Stimulated activated naive CD8-positive, alpha-beta T cell treated with anti-CD3 and anti-CD28 coated beads, Interleukin-15, Interleukin-2, amounts not matched to agents 100 ng/mL and 50 ng/mL, for 24 hours (primary cell): Measurements from ENCODE around the gene LDB2.

Source experiments
- H3K27ac Mint-ChIP-seq: one replicate; pipeline ENCODE4 v1.8.0; 2021; ENCODE audit warnings: mild to moderate bottlenecking, mixed read lengths
- H3K27me3 Mint-ChIP-seq: one replicate; pipeline ENCODE4 v1.8.0; 2021; ENCODE audit warnings: mixed read lengths
- H3K36me3 Mint-ChIP-seq: one replicate; pipeline ENCODE4 v1.8.0; 2021; ENCODE audit warnings: low read depth, mixed read lengths
- H3K4me1 Mint-ChIP-seq: one replicate; pipeline ENCODE4 v1.8.0; 2021; ENCODE audit warnings: low read depth, mixed read lengths
- H3K4me3 Mint-ChIP-seq: one replicate; pipeline ENCODE4 v1.8.0; 2021; ENCODE audit warnings: mild to moderate bottlenecking, mixed read lengths
- H3K9me3 Mint-ChIP-seq: one replicate; pipeline ENCODE4 v1.8.0; 2021; ENCODE audit warnings: mixed read lengths

Gene LDB2

GRCh38 chr4:16513876-16514275, 384.6 kb downstream of the LDB2 start:
- Mint-ChIP-seq H3K4me3 (no peak overlapping the region), H3K27me3 (no peaks in the 10 kb centered on the region), H3K27ac (no peak overlapping the region), H3K4me1 (no peaks in the 10 kb centered on the region), H3K9me3 (peaks cover 12% of the 10 kb centered on the region), H3K36me3 (no peaks in the 10 kb centered on the region)

GRCh38 chr4:16508968-16509367, 389.5 kb downstream of the LDB2 start:
- no peaks in the 10 kb centered on the region for H3K4me1 Mint-ChIP-seq
- H3K36me3 Mint-ChIP-seq, result no peaks in the 10 kb centered on the region
- no peak overlapping the region for H3K4me3 Mint-ChIP-seq
- no peak overlapping the region for H3K27ac Mint-ChIP-seq
- peaks cover 19% of the 10 kb centered on the region for H3K9me3 Mint-ChIP-seq
- H3K27me3 Mint-ChIP-seq, result no peaks in the 10 kb centered on the region

- Mint-ChIP-seq H3K4me3 (no peak overlapping the region), H3K9me3 (peaks cover 15% of the 10 kb centered on the region), H3K36me3 (no peaks in the 10 kb centered on the region), H3K27me3 (no peaks in the 10 kb centered on the region), H3K27ac (no peak overlapping the region), H3K4me1 (no peaks in the 10 kb centered on the region)
These were observed 392.7 kb downstream of the LDB2 start for GRCh38 chr4:16505726-16506125.

DNA sequence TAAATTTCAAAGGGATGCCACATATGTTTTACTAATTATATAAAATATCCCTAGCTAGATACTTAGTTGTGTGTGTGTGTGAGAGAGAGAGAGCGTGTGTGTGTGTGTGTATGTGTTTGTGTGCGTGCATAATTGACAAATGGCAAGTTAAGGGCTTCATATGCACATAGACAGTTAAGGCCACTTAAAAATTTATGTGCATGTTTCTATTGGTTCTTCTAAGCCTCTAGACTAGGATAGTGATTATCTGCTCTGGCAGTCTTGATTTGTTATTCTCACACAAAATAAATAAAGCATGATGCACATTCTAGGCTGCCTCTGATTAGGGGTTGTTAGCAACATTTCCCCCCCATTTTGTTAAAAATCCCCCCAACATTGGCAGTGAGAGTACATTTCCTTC, 393.2 kb downstream of the LDB2 start:
- H3K27ac Mint-ChIP-seq, result no peak overlapping the region

GRCh38 chr4:16503421-16504100, 394.9 kb downstream of the LDB2 start:
- Mint-ChIP-seq H3K9me3 (peaks cover 6% of the 10 kb centered on the region), H3K27me3 (no peaks in the 10 kb centered on the region)

More for the DNA sequence above, 393.2 kb downstream of the LDB2 start:
- Mint-ChIP-seq H3K4me3 (no peak overlapping the region), H3K4me1 (no peaks in the 10 kb centered on the region), H3K36me3 (no peaks in the 10 kb centered on the region), H3K27me3 (no peaks in the 10 kb centered on the region), H3K9me3 (peaks cover 14% of the 10 kb centered on the region)

GRCh38 chr4:16498978-16499377, 399.5 kb downstream of the LDB2 start:
- H3K4me1 Mint-ChIP-seq, result no peaks in the 10 kb centered on the region
- no peak overlapping the region for H3K4me3 Mint-ChIP-seq
- H3K36me3 Mint-ChIP-seq, result no peaks in the 10 kb centered on the region
- no peaks in the 10 kb centered on the region for H3K9me3 Mint-ChIP-seq
- H3K27ac Mint-ChIP-seq, result no peak overlapping the region
- no peaks in the 10 kb centered on the region for H3K27me3 Mint-ChIP-seq

More at GRCh38 chr4:16503421-16504100, 394.9 kb downstream of the LDB2 start:
- Mint-ChIP-seq H3K36me3 (no peaks in the 10 kb centered on the region), H3K27ac (no peak overlapping the region), H3K4me1 (no peaks in the 10 kb centered on the region), H3K4me3 (no peak overlapping the region)

DNA sequence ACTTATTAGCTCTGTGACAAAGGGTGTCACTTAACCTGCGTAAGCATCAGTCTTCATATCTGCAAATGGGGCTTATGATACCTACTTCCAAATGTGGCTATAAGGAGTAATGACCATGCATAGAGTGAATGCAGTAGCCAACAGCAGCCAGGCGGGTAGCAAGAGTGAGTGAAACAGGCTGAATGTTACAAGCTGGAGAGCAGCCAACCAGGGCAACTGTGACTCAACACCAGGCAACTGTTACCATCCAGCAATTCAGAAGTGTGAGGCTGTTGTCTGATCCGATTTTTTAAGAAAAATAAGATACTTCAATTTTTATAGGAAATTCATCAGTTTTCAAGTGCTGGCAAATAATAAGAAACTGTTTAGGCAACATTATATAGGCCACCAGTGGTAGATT, 401.9 kb downstream of the LDB2 start:
- H3K4me3 Mint-ChIP-seq, result no peak overlapping the region
- no peaks in the 10 kb centered on the region for H3K4me1 Mint-ChIP-seq
- no peaks in the 10 kb centered on the region for H3K36me3 Mint-ChIP-seq
- H3K27me3 Mint-ChIP-seq, result peaks cover 3% of the 10 kb centered on the region
- no peak overlapping the region for H3K27ac Mint-ChIP-seq
- H3K9me3 Mint-ChIP-seq, result no peaks in the 10 kb centered on the region

GRCh38 chr4:16492872-16493271, 405.6 kb downstream of the LDB2 start:
- Mint-ChIP-seq H3K27ac (no peak overlapping the region), H3K36me3 (no peaks in the 10 kb centered on the region), H3K4me3 (no peak overlapping the region), H3K9me3 (peaks cover 2% of the 10 kb centered on the region), H3K4me1 (no peaks in the 10 kb centered on the region), H3K27me3 (peaks cover 3% of the 10 kb centered on the region)

- H3K4me1 Mint-ChIP-seq, result no peaks in the 10 kb centered on the region
- peaks cover 3% of the 10 kb centered on the region for H3K27me3 Mint-ChIP-seq
- H3K4me3 Mint-ChIP-seq, result no peak overlapping the region
- H3K36me3 Mint-ChIP-seq, result no peaks in the 10 kb centered on the region
- no peak overlapping the region for H3K27ac Mint-ChIP-seq
- peaks cover 5% of the 10 kb centered on the region for H3K9me3 Mint-ChIP-seq
These were observed 409.2 kb downstream of the LDB2 start for GRCh38 chr4:16489226-16489625.

- no peak overlapping the region for H3K4me3 Mint-ChIP-seq
- H3K27me3 Mint-ChIP-seq, result peaks cover 3% of the 10 kb centered on the region
- no peaks in the 10 kb centered on the region for H3K36me3 Mint-ChIP-seq
- H3K4me1 Mint-ChIP-seq, result no peaks in the 10 kb centered on the region
- H3K9me3 Mint-ChIP-seq, result peaks cover 5% of the 10 kb centered on the region
- H3K27ac Mint-ChIP-seq, result no peak overlapping the region
These were observed 410.4 kb downstream of the LDB2 start for GRCh38 chr4:16488084-16488483.

DNA sequence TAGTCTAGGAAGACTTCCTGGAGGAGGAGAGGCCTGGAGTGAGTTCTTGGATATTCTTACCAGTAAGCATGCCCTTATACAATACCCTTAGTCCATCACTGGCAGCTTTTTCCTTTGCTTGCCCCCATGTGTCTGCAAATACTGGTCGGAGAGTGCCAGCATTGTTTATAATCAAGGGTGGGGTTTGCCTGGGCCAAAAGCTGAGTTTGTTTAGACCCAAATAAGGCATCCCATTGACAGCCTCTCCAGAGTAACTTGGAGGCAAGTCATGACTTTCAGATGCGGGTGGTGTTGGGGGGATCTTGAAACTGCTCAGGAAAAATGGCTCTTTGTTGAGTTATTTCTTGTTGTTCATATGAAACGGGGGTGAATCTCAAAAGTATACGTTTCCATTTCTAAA, 413.7 kb downstream of the LDB2 start:
- Mint-ChIP-seq H3K27ac (no peak overlapping the region), H3K4me1 (no peaks in the 10 kb centered on the region), H3K4me3 (no peak overlapping the region), H3K9me3 (peaks cover 5% of the 10 kb centered on the region), H3K27me3 (no peaks in the 10 kb centered on the region), H3K36me3 (no peaks in the 10 kb centered on the region)

GRCh38 chr4:16483540-16483939, 414.9 kb downstream of the LDB2 start:
- H3K27ac Mint-ChIP-seq, result no peak overlapping the region
- H3K4me1 Mint-ChIP-seq, result no peaks in the 10 kb centered on the region
- H3K27me3 Mint-ChIP-seq, result no peaks in the 10 kb centered on the region
- no peaks in the 10 kb centered on the region for H3K36me3 Mint-ChIP-seq
- H3K4me3 Mint-ChIP-seq, result no peak overlapping the region
- H3K9me3 Mint-ChIP-seq, result peaks cover 5% of the 10 kb centered on the region

GRCh38 chr4:16480011-16480410, 418.4 kb downstream of the LDB2 start:
- Mint-ChIP-seq H3K4me3 (no peak overlapping the region), H3K4me1 (no peaks in the 10 kb centered on the region), H3K27me3 (no peaks in the 10 kb centered on the region), H3K36me3 (no peaks in the 10 kb centered on the region), H3K9me3 (no peaks in the 10 kb centered on the region), H3K27ac (no peak overlapping the region)

GRCh38 chr4:16472537-16472936, 425.9 kb downstream of the LDB2 start:
- Mint-ChIP-seq H3K9me3 (peaks cover 11% of the 10 kb centered on the region), H3K36me3 (no peaks in the 10 kb centered on the region), H3K27me3 (no peaks in the 10 kb centered on the region), H3K4me1 (no peaks in the 10 kb centered on the region), H3K4me3 (no peak overlapping the region), H3K27ac (no peak overlapping the region)

- H3K27me3 Mint-ChIP-seq, result no peaks in the 10 kb centered on the region
- no peak overlapping the region for H3K4me3 Mint-ChIP-seq
- no peaks in the 10 kb centered on the region for H3K4me1 Mint-ChIP-seq
- H3K36me3 Mint-ChIP-seq, result no peaks in the 10 kb centered on the region
- no peak overlapping the region for H3K27ac Mint-ChIP-seq
- no peaks in the 10 kb centered on the region for H3K9me3 Mint-ChIP-seq
These were observed 431.4 kb downstream of the LDB2 start for GRCh38 chr4:16467061-16467460.

DNA sequence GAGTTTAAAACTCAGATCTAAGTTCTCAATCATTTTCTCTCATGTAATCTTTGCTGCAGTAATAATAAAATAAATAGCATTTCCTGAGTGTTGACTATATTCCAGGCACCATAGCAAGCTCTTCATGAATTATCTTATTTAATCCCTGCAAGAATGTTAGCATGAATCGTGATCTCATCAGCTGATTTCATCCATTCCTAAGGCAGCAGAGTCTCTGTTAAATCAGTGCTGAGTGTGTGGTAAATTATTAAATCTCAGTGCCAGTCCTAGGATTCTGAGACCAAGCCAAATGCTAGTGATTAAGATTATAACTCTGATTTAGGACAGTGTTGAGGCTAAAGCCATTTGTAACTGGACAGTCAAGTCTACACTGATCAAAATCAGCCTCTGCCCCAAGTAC, 431.9 kb downstream of the LDB2 start:
- Mint-ChIP-seq H3K9me3 (no peaks in the 10 kb centered on the region), H3K4me1 (no peaks in the 10 kb centered on the region), H3K27ac (no peak overlapping the region), H3K27me3 (no peaks in the 10 kb centered on the region), H3K4me3 (no peak overlapping the region), H3K36me3 (no peaks in the 10 kb centered on the region)
